Uterus (tissue), 4 donors: ENCODE results near the gene CBARP. TPM values are rescaled to one million over a fixed set of nuclear protein-coding genes. Genes with fewer than 3 reads are reported as not detected.
"Not testable (repeated sequence)": the region's sequence is repeated elsewhere in the genome, so short reads cannot be mapped to it uniquely, and the experiment has no call there.

ENCODE experiments used
- DNase-seq, 2 donors: peaks; one replicate each; pipeline ENCODE4 v3.0.0-alpha.2; 2019 to 2020
- H3K27ac ChIP-seq, 2 donors: fragments of 200-600 bp; sonication (generic); 1 replicate in 1 of 2; 2 replicates in 1 of 2; pipeline ENCODE4 v1.5.1; 2016 to 2018
- H3K27me3 ChIP-seq, 2 donors: fragments of 200-600 bp; sonication (generic); one replicate each; pipeline ENCODE4 v1.5.1; 2018 to 2019; ENCODE audit warnings: control low read depth in 1 of 2
- H3K36me3 ChIP-seq, 2 donors: fragments of 200-600 bp; sonication (generic); one replicate each; pipeline ENCODE4 v1.5.1; 2019; ENCODE audit warnings: control low read depth in 1 of 2
- H3K4me1 ChIP-seq, 2 donors: fragments of 200-600 bp; sonication (generic); one replicate each; pipeline ENCODE4 v1.5.1; 2018 to 2019; ENCODE audit warnings: control low read depth in 1 of 2
- H3K4me3 ChIP-seq, 2 donors: fragments of 200-600 bp; sonication (generic); 1 replicate in 1 of 2; 2 replicates in 1 of 2; pipeline ENCODE4 v1.5.1; 2018 to 2019; ENCODE audit warnings: mild to moderate bottlenecking in 1 of 2
- H3K9me3 ChIP-seq, 2 donors: fragments of 200-600 bp; sonication (generic); one replicate each; pipeline ENCODE4 v1.5.1; 2019; ENCODE audit warnings: control low read depth in 1 of 2
- POLR2A ChIP-seq, 2 donors: fragments of 450-650 bp; IDR thresholded peaks; one replicate each; pipeline ENCODE4 v1.6.1; 2016; ENCODE audit warnings: antibody characterized with exemption in 2 of 2, mild to moderate bottlenecking in 1 of 2, moderate library complexity in 1 of 2
- intact Hi-C: fragments of 100-400 bp; cut with DNase I; formaldehyde crosslinking; loops from one replicate; pipeline ENCODE4 v1.15.1; 2023; ENCODE audit warnings: low total_unique reads
- total RNA-seq, 4 donors: library from RNA; depleted of rRNA in 3 of 4; stranded (reverse); fragments of >200 nt in 3 of 4; gene quantifications; one replicate each; pipeline versions ENCODE4 v1.1.0 to v1.2.4, GENCODE V29; 2014 to 2023
- TF ChIP-seq, protein P1 (sequence below), 4 experiments: fragments of 200-600 bp in 2 of 4; fragments of 450-650 bp in 2 of 4; sonication (generic) in 2 of 4; IDR thresholded peaks; one replicate each; pipeline ENCODE4 v1.5.1; 2016 to 2019; ENCODE audit warnings: antibody characterized with exemption in 4 of 4, mild to moderate bottlenecking in 2 of 4, moderate library complexity in 1 of 4
- donor health status: DM: yes; HTN: yes; CAD: no.

CBARP gene
- total RNA-seq, 4 donors from 2014 or later = 0.26 to 1.5 (median 1.0) TPM; not detected in 1

DNA sequence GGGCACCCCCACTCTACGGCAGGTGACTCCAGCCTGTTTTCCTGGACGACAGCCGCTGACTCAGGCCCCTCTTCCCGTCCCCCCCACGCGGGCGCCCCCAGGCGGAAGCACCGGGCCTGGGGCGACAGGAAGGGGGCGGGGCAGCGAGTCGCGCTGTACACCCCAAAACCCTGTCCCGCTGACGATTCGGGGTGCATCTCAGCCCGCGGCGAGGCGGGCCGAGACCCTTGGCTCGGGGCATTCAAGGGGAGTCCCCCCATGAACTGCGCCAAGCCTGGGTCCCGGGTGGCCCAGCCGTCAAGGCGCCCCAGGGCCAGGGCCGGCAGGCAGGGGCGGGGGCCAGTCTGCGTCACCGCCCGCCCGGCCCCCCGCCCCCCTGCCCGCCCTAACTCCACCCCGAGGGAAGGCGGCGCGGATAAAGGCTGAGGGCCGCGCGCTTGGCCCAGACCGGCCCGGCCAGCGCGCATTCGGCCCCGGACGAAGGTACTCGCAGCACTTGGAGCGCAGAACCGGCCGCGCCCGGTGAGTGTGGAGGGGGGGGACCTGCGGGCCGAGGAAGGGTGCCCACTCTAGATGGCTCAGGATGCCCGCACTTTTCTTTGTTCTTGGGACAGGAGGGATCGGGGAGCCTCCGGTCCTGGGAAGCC, 10.5 kb upstream of the CBARP start, which contains the start of gene MIDN:
Gene MIDN (plus strand): TSS at position 445 of the 647 bp plus-strand sequence. CDS start 1,714 bp downstream, outside the sequence.
- H3K4me1 ChIP-seq = peaks cover 0 to 21% of the 10 kb centered on the region in 2 donors
- intact Hi-C loops = no loop called here
- peak; percentile 82 to 87 for DNase-seq

DNA sequence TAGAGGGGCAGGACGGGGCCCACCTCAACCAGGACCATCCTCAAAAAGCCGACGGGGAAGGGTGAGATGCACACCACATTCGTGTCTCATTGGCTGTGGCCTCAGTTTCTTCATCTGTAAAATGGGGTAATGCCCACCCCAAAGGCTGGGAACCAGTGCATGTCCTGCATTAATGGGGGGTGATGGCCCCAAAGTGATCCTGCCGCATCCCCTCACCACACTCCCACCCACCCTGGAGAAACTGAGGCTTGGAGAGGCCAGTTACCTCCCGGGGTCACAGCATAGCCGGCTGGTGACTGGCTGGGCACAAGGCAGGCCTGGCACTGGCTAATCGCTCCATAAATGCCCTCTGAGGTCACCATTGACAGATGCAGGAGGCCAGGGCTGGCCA, 9.9 kb upstream of the CBARP start:
- no peak for DNase-seq
- peaks cover 0 to 21% of the 10 kb centered on the region in 2 donors for H3K4me1 ChIP-seq
- peak overlapping the region; percentile 66 to 71 for H3K4me3 ChIP-seq
- no peaks in the 10 kb centered on the region for H3K9me3 ChIP-seq
- H3K36me3 ChIP-seq = no peaks in the 10 kb centered on the region
- TF ChIP-seq, protein P1, sequence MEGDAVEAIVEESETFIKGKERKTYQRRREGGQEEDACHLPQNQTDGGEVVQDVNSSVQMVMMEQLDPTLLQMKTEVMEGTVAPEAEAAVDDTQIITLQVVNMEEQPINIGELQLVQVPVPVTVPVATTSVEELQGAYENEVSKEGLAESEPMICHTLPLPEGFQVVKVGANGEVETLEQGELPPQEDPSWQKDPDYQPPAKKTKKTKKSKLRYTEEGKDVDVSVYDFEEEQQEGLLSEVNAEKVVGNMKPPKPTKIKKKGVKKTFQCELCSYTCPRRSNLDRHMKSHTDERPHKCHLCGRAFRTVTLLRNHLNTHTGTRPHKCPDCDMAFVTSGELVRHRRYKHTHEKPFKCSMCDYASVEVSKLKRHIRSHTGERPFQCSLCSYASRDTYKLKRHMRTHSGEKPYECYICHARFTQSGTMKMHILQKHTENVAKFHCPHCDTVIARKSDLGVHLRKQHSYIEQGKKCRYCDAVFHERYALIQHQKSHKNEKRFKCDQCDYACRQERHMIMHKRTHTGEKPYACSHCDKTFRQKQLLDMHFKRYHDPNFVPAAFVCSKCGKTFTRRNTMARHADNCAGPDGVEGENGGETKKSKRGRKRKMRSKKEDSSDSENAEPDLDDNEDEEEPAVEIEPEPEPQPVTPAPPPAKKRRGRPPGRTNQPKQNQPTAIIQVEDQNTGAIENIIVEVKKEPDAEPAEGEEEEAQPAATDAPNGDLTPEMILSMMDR (IDR thresholded peaks at IDR 0.05) = no peak
- no peak for TF ChIP-seq POLR2A (IDR thresholded peaks at IDR 0.05)
- no peaks in the 10 kb centered on the region for H3K27me3 ChIP-seq
- intact Hi-C loops = no loop called here
- peak overlapping the region; percentile 99 to 100 for H3K27ac ChIP-seq

More for the DNA sequence above, 10.5 kb upstream of the CBARP start, which contains the start of gene MIDN:
- peak within 1 kb of the TSS; percentile 99 to 100 for H3K27ac ChIP-seq
- H3K27me3 ChIP-seq = no peaks in the 10 kb centered on the region
- H3K4me3 ChIP-seq = peak within 1 kb of the TSS; percentile 66 to 71
- no peaks in the 10 kb centered on the region for H3K36me3 ChIP-seq
- H3K9me3 ChIP-seq = no peaks in the 10 kb centered on the region
- peak; percentile 79 to 85 for TF ChIP-seq POLR2A (IDR thresholded peaks at IDR 0.05)
- TF ChIP-seq, protein P1 (IDR thresholded peaks at IDR 0.05) = peak in 2 of 4 experiments; percentile 13 to 30

DNA sequence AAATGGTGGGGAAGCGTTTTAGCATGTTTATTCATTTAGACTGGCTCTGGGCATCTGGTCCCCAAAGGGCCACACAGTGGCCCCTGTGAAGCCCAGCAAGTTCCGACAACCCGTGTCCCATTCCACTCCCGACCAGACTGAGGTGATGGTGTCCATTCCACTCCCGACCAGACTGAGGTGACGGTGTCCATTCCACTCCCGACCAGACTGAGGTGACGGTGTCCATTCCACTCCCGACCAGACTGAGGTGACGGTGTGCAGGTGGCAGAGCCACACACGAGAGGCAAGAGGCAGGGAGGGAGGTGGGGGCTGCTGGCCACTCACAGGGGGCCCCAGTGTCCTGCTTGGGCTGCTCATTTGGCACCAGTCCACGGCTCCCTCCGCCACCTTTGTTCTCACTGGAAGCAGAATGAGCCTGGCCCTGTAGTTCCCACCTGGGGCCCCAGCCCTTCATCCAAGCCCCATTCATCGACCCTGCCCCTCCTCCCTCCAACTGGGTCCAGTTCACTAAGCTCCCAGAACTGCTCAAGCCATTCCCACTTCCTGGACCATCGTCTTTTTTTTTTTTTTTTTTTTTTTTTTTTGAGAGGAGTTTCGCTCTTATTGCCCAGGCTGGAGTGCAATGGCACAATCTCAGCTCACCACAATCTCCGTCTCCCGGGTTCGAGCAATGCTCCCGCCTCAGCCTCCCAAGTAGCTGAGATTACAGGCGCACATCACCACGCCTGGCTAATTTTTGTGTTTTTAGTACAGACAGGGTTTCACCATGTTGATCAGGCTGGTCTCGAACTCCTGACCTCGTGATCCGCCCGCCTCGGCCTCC, 8.7 kb upstream of the CBARP start:
- peak; percentile 44 to 68 for DNase-seq
- H3K4me1 ChIP-seq = peaks cover 0 to 25% of the 10 kb centered on the region in 2 donors
- intact Hi-C loops = not testable (repeated sequence)

DNA sequence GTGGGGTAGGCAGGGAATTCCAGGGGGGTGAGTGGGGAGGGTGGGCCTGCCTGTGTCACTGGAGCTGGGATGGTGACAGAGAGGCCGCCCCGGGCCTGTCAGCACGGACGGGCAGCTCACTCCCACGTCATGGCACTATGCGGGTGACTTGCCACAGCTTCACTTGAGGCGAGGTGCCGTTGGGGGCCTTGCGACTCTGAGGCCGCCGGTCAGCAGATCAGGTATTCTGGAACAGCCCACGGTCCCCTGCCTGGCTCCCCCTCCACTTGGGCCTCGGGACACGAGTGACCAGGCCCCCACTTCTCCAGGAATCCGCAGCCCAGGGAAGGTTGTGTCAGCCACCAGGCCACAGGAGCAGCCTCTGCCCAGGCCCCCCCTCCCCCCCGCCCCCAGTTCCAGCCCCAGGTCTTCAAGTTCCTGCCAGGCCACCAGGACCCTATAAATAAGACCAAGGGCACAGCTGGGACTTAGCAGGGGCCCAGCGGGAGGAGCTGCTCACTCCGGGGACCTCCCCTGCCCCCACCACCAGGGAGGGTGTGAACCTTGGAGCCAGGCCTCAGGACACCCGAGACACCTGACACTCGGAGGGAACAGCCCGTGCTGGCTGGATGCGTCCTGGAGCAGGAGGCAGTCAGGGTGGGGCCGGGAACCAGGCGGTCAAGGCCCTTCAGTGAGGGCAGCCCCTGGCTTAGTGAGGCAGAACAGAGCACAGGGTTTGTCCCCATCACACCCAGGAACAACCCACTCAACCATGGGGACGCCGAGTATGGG, 7.9 kb upstream of the CBARP start:
- Histone ChIP-seq H3K36me3 (no peaks in the 10 kb centered on the region), H3K27me3 (no peaks in the 10 kb centered on the region), H3K4me1 (peaks cover 0 to 18% of the 10 kb centered on the region in 2 donors), H3K9me3 (no peaks in the 10 kb centered on the region), H3K4me3 (no peak overlapping the region), H3K27ac (peak overlapping the region; percentile 88 to 97)
- no peak for TF ChIP-seq POLR2A (IDR thresholded peaks at IDR 0.05)
- TF ChIP-seq, protein P1 (IDR thresholded peaks at IDR 0.05) = no peak
- peak; percentile 50 to 66 for DNase-seq
- intact Hi-C loops = no loop called here

More for the DNA sequence above, 8.7 kb upstream of the CBARP start:
- H3K27me3 ChIP-seq, H3K36me3 ChIP-seq, H3K9me3 ChIP-seq, H3K4me3 ChIP-seq: not testable (repeated sequence)
- peak overlapping the region; percentile 88 to 97 for H3K27ac ChIP-seq

DNA sequence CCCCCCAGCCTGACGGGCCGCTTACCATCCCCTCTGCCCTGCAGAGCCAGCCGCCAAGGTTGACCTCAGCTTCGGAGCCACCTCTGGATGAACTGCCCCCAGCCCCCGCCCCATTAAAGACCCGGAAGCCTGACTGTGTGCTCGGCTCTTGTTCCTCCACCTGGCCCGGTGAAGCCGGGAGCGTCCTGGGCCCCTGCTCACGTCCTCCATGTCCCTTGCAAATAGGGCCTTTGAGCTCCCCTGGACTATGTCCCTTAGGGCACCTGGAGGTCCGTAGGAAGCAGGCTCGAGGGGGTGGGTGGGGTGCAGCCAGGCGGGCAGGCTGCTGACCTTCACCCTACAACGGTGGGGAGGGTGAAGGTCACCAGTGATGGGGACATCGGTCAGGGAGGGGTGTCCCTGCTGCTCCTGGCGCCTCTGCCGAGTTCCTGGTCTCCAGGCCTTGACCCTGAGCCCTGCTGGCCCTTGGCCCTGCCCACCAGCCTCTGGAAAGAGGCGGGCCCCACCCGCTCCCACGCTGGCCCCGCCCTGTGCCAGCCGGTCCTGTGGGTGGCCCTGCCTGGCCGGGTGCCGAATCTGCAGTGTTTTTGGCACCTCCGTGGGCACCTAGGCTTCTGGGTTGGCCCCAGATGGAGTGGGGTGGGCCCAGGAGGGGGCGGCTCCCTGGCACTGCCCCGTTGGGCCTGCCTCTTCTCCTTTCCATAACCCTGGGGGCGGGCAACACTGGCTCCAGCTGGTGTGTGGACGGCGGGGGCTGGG, 7.1 kb upstream of the CBARP start:
- peak; percentile 57 to 66 for DNase-seq
- TF ChIP-seq POLR2A (IDR thresholded peaks at IDR 0.05) = no peak
- TF ChIP-seq, protein P1 (IDR thresholded peaks at IDR 0.05) = no peak
- no peaks in the 10 kb centered on the region for H3K36me3 ChIP-seq
- no peak overlapping the region for H3K4me3 ChIP-seq
- intact Hi-C loops = loop anchor here (1.0 kb wide), 1 partner anchor 21 kb away; no protein-coding TSS in a partner anchor
- no peaks in the 10 kb centered on the region for H3K27me3 ChIP-seq
- H3K4me1 ChIP-seq = peaks cover 0 to 18% of the 10 kb centered on the region in 2 donors
- H3K27ac ChIP-seq = peak overlapping the region; percentile 88 to 97
- no peaks in the 10 kb centered on the region for H3K9me3 ChIP-seq
